Endodermal cell (in vitro differentiated cells): Measurements from ENCODE around the gene VSIG4. TPM values are rescaled to one million over a fixed set of nuclear protein-coding genes. Genes with fewer than 3 reads are reported as not detected.

Experiments
- DNase-seq: peaks from one replicate; pipeline ENCODE4 v3.0.0-alpha.2; 2017
- H3K27ac ChIP-seq: 2 replicates; pipeline ENCODE4 v1.5.1; 2013; ENCODE audit warnings: mild to moderate bottlenecking, low read depth, low read length, moderate library complexity
- H3K27me3 ChIP-seq: 2 replicates; pipeline ENCODE4 v1.6.1; 2013; ENCODE audit warnings: mild to moderate bottlenecking, low read length, moderate library complexity; ENCODE audit not compliant: insufficient read depth, control insufficient read depth, poor library complexity, severe bottlenecking
- H3K36me3 ChIP-seq: 2 replicates; pipeline ENCODE4 v1.7.0; 2013; ENCODE audit warnings: mild to moderate bottlenecking, low read length, moderate library complexity; ENCODE audit not compliant: control insufficient read depth, insufficient read depth
- H3K4me1 ChIP-seq: one replicate; pipeline ENCODE4 v1.7.0; 2013; ENCODE audit warnings: low read length; ENCODE audit not compliant: control insufficient read depth, insufficient read depth
- H3K4me3 ChIP-seq: 2 replicates; pipeline ENCODE4 v1.5.1; 2013; ENCODE audit warnings: mild to moderate bottlenecking, low read length, moderate library complexity
- H3K9ac ChIP-seq: 2 replicates; pipeline ENCODE4 v1.6.1; 2013; ENCODE audit warnings: mild to moderate bottlenecking, low read length, moderate library complexity; ENCODE audit not compliant: poor library complexity, severe bottlenecking; ENCODE audit errors: extremely low read depth
- H3K9me3 ChIP-seq: 2 replicates; pipeline ENCODE4 v1.6.1; 2013; ENCODE audit warnings: mild to moderate bottlenecking, low read length, moderate library complexity; ENCODE audit not compliant: control insufficient read depth
- H3K27ac Mint-ChIP-seq: 2 replicates; pipeline ENCODE4 v1.8.0; 2020; ENCODE audit warnings: mixed read lengths
- H3K27me3 Mint-ChIP-seq: 2 replicates; pipeline ENCODE4 v1.8.0; 2021; ENCODE audit warnings: mild to moderate bottlenecking, mixed read lengths; ENCODE audit not compliant: insufficient read depth
- H3K36me3 Mint-ChIP-seq: 2 replicates; pipeline ENCODE4 v1.8.0; 2020; ENCODE audit warnings: low read depth, mixed read lengths
- H3K4me1 Mint-ChIP-seq: 2 replicates; pipeline ENCODE4 v1.8.0; 2020; ENCODE audit warnings: mixed read lengths
- H3K4me3 Mint-ChIP-seq: 2 replicates; pipeline ENCODE4 v1.8.0; 2020; ENCODE audit warnings: mild to moderate bottlenecking, moderate library complexity, mixed read lengths
- H3K9me3 Mint-ChIP-seq: 2 replicates; pipeline ENCODE4 v1.8.0; 2020; ENCODE audit warnings: mild to moderate bottlenecking, mixed read lengths
- CTCF ChIP-seq: fragments of 200-600 bp; sonication (generic); conservative IDR thresholded peaks from 2 replicates; pipeline ENCODE4 v1.5.0; 2021; ENCODE audit warnings: antibody characterized with exemption, mild to moderate bottlenecking
- WGBS, 2 experiments: methylation state at CpG; one replicate each; pipeline versions ENCODE4 v1.1.5 to v1.1.7; 2013; ENCODE audit warnings: missing lambda C conversion rate in 2 of 2, mixed read lengths in 1 of 2; ENCODE audit not compliant: insufficient coverage in 1 of 2, insufficient read length in 1 of 2; 5-methylcytosine and 5-hydroxymethylcytosine counted together
- total RNA-seq, 2 donors: library from RNA; stranded (reverse); fragmentation: NEBNext Ultra II Directional in 1 of 2; extraction: Animal tissue kit (Norgen Biotek cat#: 25700) in 1 of 2; gene quantifications; 2 replicates in 1 of 2; 3 replicates in 1 of 2; pipeline ENCODE4 v1.2.1, GENCODE V29; 2021

VSIG4 gene
- total RNA-seq, 2 donors from 2014 or later = not detected

- no peak overlapping the region for H3K27ac Mint-ChIP-seq
- no peak for TF ChIP-seq CTCF
- no peaks in the 10 kb centered on the region for H3K27me3 ChIP-seq
- H3K9me3 ChIP-seq = no peaks in the 10 kb centered on the region
- H3K4me1 ChIP-seq = no peaks in the 10 kb centered on the region
- H3K9ac ChIP-seq = no peak overlapping the region
- 78% methylated on average over 1 of the region's 1 CpG; no CpG with 5 or more reads in 1 of the 2 experiments for WGBS, 2 experiments
- H3K36me3 Mint-ChIP-seq = no peaks in the 10 kb centered on the region
- H3K27ac ChIP-seq = no peak overlapping the region
- no peak overlapping the region for H3K4me3 ChIP-seq
- peaks cover 13% of the 10 kb centered on the region for H3K9me3 Mint-ChIP-seq
- no peak overlapping the region for H3K4me3 Mint-ChIP-seq
- no peak for DNase-seq
- no peaks in the 10 kb centered on the region for H3K27me3 Mint-ChIP-seq
- no peaks in the 10 kb centered on the region for H3K4me1 Mint-ChIP-seq
- H3K36me3 ChIP-seq = no peaks in the 10 kb centered on the region
Observed at GRCh38 chrX:66012094-66012534, 27.8 kb downstream of the VSIG4 start.

GRCh38 chrX:66009231-66009845, 30.5 kb downstream of the VSIG4 start:
- Histone ChIP-seq H3K4me1 (no peaks in the 10 kb centered on the region), H3K9me3 (no peaks in the 10 kb centered on the region), H3K27me3 (no peaks in the 10 kb centered on the region), H3K4me3 (no peak overlapping the region), H3K36me3 (no peaks in the 10 kb centered on the region), H3K9ac (no peak overlapping the region), H3K27ac (no peak overlapping the region)
- Mint-ChIP-seq H3K27ac (no peak overlapping the region), H3K9me3 (peaks cover 14% of the 10 kb centered on the region), H3K36me3 (no peaks in the 10 kb centered on the region), H3K27me3 (no peaks in the 10 kb centered on the region), H3K4me1 (no peaks in the 10 kb centered on the region), H3K4me3 (no peak overlapping the region)
- no peak for DNase-seq
- WGBS, 2 experiments = 57% methylated on average over 1 of the region's 3 CpGs; no CpG with 5 or more reads in 1 of the 2 experiments
- no peak for TF ChIP-seq CTCF

- Mint-ChIP-seq H3K9me3 (peaks cover 15% of the 10 kb centered on the region), H3K36me3 (no peaks in the 10 kb centered on the region), H3K4me1 (no peaks in the 10 kb centered on the region), H3K27me3 (no peaks in the 10 kb centered on the region), H3K27ac (no peak overlapping the region), H3K4me3 (no peak overlapping the region)
- no peak overlapping the region for H3K4me3 ChIP-seq
- no peak for DNase-seq
- no peaks in the 10 kb centered on the region for H3K4me1 ChIP-seq
- no peaks in the 10 kb centered on the region for H3K27me3 ChIP-seq
- no peak for TF ChIP-seq CTCF
- WGBS, 2 experiments = 87% methylated on average over 2 of the region's 3 CpGs; no CpG with 5 or more reads in 1 of the 2 experiments
- H3K9ac ChIP-seq = no peak overlapping the region
- no peak overlapping the region for H3K27ac ChIP-seq
- no peaks in the 10 kb centered on the region for H3K36me3 ChIP-seq
- no peaks in the 10 kb centered on the region for H3K9me3 ChIP-seq
Observed at GRCh38 chrX:66008328-66008970, 31.4 kb downstream of the VSIG4 start.
